Measurements from ENCODE around the gene ADAP1.

- TF ChIP-seq CTCF (IDR thresholded peaks at IDR 0.05; ENCODE audit: insufficient read depth, low read length) (no peak), POLR2AphosphoS5 (IDR thresholded peaks at IDR 0.05; ENCODE audit: low read depth) (no peak)
These were observed 96.8 kb downstream of the ADAP1 start for GRCh38 chr7:857661-858060.
